HG03064 (cell line): Measurements from ENCODE around the gene FLOT1.

Source experiments
- ATAC-seq: cut with Tn5 transposase; IDR thresholded peaks from one replicate; pipeline ENCODE4 v1.9.1; 2021; ENCODE audit warnings: low read depth; ENCODE audit not compliant: unreplicated experiment

FLOT1 gene

DNA sequence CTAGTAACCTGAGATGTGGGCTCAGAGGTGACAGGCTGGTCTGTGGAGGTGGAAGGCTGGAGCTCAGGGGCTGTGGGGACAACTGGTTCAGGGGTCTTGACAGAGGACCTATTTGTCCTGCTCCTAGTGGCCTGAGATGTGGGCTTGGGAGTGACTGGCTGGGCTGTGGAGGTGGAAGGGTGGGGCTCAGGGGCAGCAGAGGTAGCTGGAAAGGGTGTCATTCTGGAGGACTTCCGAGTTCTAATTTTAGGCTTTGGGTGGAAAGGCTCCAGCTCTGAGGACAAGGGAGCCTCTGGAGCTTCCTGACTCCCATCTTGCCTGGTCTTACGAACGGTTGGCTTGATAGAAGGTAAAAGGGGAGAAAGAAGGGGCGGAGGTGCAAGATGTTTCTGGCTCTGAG lies 36.9 kb downstream of the FLOT1 start:
- ATAC-seq = no peak

DNA sequence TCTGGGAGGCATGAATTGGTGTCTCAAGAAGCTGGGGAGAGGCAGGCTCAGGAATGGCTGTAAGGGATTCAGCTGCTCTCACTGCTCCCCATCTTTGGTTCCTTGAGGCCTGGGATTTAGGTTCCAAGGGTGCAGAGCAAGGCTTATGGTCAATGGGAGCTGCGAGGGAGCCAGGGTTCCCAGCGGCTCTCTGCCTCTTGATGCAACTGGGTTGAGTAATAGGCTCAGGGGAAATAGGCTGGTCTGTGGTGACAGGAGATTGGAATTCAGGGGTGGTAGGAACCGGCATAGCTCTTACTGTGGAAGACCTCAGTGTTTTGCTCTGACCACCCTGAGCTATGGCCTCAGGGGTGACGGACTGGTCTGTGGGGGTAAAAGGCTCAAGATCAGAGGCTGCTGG lies 38.7 kb downstream of the FLOT1 start:
- ATAC-seq = no peak

DNA sequence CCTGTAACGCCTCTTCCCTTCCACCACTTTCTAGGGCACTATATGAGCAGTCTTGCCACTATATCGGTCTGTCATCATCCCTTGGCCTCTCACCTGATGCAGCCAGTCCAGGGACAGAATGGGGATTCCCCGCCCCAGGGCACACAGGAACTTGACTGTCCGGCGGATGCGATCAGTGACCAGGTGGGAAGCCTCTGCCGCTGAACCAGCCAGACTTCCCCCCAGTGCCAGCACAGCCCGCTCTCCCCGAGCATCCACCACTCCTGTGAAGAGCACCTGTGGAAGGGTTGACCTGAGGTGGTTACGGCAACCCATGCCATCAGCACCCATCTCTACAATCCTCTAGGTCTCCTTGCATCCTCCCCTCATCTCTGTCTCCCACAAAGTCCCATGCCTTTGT lies 39.5 kb downstream of the FLOT1 start:
- ATAC-seq = no peak

DNA sequence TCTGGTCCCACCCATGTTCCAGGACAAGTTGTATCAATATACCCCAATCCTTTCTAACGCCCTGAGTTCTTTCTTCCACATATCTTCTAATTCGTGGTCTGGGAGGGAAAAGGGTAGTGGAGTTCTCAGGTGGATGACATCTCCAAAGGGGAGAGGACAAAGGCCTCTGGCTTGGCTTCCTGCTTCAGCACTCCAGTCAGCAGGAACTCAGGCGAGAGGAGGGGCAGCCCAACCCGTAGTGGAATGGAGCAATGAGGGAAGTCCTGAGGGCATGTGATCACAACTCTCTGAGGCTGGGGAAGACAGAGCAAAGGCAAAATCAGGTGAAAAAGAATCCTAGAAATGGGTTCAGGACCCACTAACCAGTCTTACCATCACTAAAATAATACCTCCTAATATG lies 42.1 kb downstream of the FLOT1 start:
- ATAC-seq = no peak

DNA sequence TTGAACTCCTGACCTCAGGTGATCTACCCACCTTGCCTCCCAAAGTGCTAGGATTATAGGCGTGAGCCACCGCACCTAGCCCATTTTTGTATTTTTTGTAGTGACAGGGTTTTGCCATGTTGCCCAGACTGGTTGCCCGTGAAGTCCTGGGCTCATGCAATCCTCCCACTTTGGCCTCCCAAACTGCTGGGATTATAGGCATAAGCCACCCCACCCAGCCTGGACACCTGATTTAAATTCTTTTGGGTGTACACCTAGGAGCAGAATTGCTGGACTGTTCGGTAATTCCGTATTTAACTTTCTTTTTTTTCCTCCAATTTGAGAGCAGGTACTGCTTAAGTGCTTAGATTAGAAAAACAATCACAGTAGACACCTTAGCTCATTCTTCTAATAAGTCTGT lies 46.1 kb downstream of the FLOT1 start:
- no peak for ATAC-seq

DNA sequence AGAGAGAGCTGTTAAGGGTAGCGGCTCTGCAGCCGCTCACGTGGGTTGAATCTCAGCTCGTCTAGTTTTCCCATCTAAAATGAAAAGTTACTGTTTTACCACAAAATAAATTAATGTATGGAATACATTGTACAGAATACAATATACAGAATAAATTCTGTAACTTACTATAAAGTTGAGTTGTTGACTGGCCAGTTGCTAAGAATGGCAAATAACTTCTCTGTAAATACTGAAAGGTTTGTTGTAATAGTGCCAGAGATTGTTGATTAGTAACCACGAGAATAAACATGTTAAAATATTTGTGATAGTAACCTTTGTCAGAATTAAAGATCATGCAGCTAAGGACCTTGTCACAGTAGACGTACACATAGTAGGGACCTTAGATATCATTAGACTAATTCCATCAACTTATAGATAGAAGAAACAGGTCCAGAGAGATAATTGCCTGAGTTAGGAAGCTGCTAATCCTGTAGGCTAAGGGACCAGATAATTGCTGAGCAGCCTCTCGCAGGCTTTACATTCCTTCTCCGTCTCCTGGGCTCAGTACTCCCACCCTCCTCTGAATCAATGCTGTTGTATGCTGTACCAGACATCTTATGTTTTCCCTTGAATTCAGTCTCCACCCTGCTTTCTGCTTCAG lies 51.2 kb downstream of the FLOT1 start:
- ATAC-seq = no peak

DNA sequence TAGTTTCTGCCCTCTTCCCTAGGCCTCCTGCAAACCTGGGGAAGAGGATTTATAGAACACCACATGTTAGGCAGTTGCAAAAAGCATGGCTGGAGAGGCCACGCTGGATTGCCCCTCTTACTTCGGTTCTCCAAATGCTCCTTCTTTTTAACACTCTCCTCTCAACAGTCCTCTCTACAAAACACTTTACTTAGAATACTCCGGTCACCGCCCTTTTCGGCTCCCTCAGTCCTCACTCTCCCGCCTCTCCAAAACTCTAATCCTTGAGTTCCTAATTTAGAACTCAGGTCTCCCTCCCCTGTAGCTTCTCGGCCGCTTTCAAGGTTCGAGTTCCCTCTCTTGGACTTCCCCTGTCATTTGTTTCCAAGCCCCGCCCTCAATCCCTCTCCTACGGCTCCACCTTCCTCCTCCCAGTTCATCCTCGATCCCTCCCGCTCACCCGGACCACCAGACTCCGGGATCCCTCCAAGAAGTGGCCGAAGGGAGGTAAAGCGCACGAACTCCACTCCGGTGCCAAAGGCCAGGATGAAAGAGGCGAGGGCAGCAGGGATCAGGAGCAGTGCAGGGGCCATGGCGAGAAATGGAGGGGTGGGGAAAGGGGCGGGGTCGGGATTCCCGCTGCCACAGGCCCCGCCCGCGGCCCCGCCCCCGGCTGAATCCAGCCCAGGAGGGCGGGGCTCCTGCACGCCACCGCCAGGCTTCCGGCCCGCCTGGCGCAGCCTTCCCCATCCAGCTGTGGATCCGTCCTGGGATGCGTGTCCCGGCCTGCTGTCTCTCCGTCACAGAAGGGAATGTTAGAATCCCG lies 51.9 kb downstream of the FLOT1 start, which contains the start of gene NRM:
TSS of gene NRM (minus strand) at position 582 of the 805 bp plus-strand sequence. CDS start at position 572, 10 bp downstream.
- no peak for ATAC-seq

DNA sequence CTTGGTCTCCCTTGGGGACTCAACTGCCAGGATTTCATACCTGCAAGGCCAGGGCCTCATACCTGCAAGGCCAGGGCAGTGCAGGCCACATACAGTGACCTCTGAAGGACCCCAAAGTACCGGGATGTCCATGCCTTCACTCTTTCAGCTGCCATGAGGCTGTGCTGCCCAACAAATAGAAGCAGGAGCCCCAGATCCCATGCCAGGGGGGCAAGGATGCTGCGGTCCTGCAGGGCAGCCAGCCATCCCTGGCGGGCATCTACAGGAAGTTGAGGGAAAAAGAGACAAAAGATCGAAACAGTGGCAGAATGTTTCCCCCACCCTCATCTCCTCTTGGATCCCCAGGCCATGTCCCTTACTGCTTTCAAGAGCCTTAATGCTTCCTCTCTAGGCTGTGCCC lies 52.5 kb downstream of the FLOT1 start:
- no peak for ATAC-seq

DNA sequence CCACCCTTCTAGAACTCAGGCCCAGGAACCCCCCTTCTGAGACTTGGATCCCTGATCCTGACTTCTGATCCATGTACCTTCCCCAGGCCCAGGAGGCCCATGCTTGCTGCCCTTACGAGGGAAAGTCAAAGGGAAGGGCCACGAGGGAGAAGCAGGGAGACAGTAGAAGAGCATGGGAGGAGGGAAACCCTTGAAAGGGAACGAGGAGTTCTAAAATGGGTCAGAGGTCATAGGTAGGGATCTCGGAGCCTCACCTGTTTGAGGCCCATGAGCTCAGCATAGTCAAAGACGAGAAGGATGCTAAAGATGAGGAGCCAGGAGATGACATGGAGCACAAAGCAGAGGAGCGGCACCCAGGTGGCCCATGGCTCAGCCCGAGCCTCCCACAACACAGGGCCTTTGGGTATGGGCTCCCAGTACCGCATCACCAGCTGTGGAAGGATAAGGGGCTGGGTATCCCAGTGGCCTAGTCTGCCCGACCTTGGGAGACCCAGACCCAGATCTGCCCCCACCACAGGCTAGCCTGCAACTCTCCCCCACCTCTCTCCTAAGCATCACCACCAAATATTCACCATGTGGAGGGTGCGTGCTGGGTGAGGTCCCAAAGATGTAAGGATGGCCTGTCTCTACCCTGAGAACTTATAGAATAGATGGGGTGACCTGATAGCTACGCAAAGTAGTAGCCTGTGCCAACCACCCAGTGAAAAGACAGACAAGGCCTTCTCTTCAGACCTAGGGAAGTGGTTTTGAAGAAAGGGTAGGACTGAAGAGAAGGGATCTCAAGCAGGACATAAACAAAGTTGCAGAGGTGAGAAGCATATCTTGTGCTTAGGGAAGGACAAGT lies 53.2 kb downstream of the FLOT1 start:
- ATAC-seq = no peak

DNA sequence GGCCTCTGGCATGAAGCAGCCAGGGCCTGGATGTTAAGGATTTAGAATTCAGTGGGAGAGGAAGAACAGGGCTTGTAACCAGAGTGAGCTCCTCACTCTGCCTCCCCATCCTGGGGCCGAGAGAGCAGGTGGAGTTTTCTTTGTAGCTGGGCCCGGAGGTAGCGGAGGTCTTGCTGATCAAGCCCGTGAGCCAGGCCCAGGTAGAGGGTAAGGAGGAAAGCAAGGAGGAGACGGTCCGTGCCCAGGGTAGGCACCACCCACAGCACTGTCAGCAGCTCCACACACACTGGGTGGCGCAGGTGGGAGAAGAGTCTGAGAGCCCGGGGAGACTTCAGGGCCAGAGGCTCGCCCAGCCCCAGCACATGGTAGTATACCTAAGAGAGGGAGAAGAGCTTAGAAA lies 53.9 kb downstream of the FLOT1 start:
- no peak for ATAC-seq

DNA sequence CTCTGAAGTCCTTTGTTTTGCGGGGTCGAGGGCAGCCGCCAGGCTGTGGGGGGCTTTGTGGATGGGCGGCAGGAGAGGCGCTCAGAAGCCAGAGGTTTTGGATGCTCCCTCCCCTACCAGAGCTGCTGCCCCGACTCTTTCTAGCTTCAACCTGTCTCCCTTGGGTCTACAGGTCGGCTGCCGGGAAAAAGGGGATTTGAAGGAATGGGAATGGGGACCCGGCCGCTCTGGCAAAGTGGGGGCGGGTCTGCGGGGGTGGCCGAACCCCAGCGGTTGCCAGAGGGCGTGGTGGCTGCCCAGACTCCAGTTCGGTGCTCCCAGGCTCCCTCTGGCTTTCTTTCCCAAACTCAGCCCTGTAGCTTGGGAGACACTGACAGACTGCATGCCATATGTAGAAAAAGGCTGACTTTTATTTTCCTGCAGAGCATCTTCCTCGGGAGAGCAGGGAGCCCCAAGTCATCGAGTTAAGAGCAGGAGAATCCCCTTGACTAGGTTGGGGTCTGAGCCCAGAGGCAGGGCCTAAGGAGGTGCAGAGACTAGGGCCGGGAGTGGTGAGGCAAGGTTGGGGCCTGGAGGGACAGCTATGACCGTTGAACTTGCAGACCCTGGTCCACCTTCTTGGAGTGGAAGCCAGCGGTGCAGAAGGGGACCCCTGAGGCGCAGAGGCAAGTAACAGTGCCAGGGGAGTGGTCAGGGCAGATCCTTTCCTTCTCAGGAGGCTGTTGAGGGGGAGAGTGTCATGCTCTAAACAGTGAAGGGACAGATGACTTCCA lies 54.6 kb downstream of the FLOT1 start:
- no peak for ATAC-seq

DNA sequence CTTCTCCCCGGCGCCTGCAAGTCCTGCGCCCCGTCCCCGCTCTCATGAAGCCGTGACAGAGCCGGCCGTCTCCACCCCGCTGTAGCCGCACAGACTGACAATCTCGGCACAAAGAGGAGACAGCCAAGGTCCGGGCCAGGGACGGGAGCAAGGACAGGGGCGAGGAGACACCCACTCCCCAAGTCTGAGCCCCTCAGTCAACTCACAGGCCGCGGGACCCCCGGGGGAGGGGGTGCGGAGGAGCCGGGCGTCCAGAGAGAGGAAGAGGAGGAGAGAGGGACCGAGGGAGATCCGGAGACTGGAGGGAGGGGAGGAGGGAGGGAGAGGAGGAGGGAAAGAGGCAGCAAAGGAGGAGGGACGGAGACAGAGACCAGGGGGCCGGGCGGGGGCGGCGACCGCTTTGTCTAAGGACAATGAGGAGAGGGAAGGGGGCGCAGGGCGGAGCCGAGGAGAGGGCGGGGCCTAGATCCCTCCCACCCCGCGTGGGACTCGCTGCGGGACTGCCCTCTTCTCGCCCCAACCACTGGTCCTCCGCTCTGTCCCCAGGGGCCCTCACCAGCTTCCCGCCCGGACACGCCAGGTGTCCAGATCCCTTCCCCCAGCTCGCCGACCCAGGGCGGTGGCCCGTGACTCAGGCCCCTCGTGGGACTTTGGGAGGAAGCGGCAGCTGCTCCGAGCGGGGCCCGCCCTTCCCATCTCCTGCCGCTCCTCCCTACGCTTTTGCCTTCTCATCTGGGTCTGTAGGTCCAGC lies 55.4 kb downstream of the FLOT1 start:
- no peak for ATAC-seq

DNA sequence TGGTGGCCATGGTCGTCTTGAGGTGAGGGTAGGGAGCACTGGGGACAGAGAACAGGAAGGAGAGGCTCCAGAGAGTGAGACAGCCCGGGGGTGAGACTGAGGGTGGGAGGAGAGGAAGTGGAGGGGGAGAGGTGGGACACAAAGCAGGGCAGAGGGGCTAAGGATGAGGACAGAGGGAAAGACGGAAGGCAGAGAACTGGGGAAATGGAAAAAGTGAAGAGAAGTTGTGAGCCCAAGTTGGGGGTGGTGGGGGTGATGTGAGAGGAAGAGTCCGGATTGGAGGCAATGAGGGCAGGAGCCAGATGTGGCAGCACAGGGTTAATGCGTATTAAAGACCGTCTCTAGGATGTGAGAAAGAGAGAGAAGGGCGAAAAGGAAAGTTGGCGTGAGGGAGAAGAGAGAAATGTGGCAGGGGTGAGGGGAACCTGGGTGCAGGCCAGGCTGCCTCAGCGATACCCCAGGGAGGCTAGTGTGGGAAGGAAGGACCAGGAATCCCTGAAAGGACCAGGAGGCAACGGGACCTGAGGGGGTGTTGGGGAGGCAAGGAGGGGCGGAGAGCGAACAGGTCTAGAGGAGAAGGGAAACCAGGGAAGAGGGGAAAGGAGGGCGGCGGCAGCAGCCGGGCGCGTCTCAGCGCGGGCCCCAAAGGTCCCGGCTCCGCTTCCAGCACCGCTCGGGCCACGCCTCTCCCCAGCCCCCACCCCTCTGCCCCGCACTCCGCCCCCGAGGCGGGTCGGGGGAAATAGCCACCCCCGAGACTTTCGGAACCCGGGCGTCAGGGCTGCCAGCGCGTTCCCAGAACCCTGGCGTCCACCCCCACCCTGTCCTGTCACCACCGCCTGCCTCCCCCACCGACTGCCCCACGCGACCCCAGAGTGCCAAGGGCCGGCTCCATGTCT lies 56.2 kb downstream of the FLOT1 start, which contains the start of gene PPP1R18:
TSS of gene PPP1R18 (minus strand) at position 637 of the 899 bp plus-strand sequence. CDS start at position 10, 627 bp downstream.
- ATAC-seq = no peak

DNA sequence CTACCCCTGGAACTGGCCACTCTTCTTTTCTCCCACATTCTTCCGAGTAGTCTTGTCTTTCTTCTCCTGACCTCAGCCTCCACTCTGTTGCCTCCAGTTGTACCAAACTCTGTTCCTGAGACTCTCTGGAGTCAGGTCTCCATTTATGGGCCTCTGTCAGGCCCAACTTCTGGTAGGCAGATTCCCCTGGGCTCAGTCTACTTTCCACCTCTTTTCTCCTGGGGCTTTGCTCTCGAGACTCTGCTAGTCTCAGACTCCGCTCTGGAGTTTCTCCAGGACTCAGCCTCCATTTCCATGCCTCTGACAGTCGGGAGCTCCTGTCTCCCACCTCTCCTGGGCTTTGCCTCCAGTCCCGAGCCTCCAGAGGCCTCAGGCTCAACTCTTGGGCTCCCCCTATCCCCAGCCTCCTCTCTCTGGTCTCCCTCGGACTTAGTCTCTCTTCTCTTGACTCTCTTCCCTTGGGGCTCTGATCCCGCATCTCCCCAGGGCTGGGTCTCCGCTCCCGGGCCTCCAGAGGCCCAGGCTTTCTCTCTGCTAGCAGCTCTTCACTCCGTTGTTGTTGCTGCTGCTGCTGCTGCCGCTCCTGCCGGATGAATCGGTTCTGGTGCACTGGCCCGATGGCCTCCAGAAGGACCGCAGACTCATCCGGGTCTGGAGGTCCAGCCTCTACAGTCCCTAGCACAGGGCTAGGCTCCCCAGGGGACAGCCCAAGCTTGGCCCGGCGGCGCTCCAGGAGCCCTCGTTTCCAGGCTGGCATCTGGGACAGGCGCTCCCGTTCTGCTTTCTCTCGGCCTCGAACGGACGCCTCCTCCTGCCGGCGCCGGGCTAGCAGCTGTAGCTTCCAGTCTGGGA lies 57.1 kb downstream of the FLOT1 start:
- ATAC-seq = no peak

DNA sequence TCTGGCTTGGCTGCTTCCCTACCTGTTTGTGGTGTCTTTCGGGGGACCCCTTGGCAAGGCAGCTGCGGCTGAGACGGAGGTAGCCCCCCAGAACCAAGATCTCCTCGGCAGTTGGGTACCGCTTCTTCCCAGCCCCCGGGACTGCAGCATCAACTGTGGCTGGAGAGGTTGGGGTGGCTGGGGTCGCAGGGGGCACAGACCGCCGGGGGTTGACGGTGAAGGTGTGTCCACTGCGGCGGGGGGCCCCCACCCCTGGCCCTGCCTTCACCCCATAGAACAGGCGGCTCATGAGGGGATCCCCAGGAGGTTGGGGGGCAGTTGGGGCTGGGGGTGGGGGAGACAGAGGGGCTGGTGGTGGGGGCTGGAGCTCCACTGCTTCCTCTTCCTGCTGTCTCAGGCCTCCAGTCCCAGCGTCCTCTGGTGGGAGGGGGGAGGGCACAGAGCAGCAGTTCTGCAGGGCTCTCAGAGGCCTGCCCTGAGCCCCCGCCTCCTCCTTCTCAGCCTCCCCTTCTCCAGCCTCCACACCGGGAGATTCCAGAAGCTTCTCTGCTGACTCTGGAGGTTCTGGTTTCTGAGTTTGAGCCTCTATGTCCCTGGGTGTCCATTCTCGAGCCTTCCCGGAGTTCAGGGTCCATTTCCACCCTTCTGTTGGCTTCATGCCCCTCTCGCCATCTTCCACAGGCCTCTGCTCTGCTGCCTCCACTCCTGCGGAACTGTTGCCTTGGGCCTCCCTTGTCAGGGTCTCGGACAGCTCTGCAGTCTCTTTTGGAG lies 57.9 kb downstream of the FLOT1 start:
- ATAC-seq = no peak

DNA sequence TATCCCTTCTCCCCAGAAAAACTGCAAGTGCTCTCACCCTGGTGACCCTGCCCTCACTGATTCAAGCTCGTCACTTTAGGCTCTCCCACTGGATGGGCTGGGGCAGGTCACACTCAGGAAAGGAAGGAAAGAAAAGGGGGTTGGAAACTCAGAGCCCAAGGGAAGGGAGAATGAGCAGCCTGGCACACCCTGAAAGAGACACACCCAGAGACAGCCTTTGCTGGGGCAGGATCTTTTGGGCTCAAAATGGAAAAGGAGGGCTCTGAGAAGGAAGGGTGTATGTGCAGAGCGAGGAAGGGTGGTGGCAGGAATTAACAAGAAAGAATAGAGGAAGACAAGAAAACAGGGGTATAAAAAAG lies 58.5 kb downstream of the FLOT1 start:
- ATAC-seq = no peak
